ENCODE data around the gene DNAJC21. TPM values are rescaled to one million over a fixed set of nuclear protein-coding genes. Genes with fewer than 3 reads are reported as not detected.

The DNAJC21 gene
- total RNA-seq, 3 donors from 2014 or later (not counting 1 experiment from before 2014, with no cell fraction given): 46.8 to 57.9 (median 56.1) TPM

DNA sequence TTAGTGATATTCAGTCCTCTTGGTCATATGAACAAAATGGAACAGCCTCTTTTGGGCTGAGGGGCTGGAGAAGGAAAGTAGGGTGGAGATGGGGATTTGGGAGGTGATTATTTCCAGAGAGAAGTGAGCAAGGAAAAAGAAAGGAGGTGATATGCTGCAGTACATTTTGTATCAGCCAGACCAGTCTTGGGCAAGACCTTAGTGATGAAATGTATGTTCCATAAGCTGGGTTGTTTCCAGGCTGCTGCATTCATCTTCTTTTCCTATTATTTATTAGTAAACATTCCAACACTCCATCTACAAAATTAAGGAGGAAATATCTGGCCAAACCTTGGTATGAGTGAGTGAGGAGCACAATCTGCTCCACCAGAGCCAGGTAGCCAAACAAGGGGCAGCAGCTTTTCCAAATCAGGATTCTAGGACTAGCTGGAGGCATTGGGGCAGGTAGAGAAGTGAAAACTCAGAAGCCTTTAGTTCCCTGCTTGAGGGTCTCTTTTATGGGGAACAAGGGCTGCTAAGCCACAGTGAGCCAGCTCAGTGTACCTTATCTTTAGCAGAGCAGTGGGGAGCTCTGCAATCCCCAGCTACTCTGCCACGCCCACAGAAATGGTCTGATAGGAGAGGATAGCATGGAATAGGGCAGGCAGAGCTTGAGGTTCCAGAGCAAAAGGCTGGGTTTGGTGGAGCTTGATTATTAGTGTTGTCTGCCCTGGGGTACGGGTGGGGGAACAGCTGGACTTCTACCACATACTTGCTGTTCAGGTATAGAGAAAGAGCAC is 33.5 kb upstream of the DNAJC21 start:
- H3K27me3 Mint-ChIP-seq (ENCODE audit: low read depth in 2 of 2): no peaks in the 10 kb centered on the region
- no peak overlapping the region for H3K27ac Mint-ChIP-seq
- intact Hi-C loops (cut with micrococcal nuclease): no loop called here
- Histone ChIP-seq H3K27me3 (ENCODE audit: control insufficient read depth, insufficient read depth, low read length) (no peaks in the 10 kb centered on the region), H3K9me3 (ENCODE audit: control insufficient read depth, insufficient read depth, low read length) (no peaks in the 10 kb centered on the region), H3K4me1 (ENCODE audit: control insufficient read depth, insufficient read depth, low read length) (no peaks in the 10 kb centered on the region), H3K4me3 (ENCODE audit: low read length) (no peak overlapping the region), H3K36me3 (ENCODE audit: control insufficient read depth, insufficient read depth, low read length) (no peaks in the 10 kb centered on the region), H3K27ac (ENCODE audit: low read length) (no peak overlapping the region)
- ATAC-seq: no peak
- WGBS (ENCODE audit: insufficient coverage): 85% methylated on average over 2 of the region's 2 CpGs
- no peaks in the 10 kb centered on the region for H3K36me3 Mint-ChIP-seq
- no peaks in the 10 kb centered on the region for H3K9me3 Mint-ChIP-seq
- DNase-seq: no peak
- TF ChIP-seq, protein P1, sequence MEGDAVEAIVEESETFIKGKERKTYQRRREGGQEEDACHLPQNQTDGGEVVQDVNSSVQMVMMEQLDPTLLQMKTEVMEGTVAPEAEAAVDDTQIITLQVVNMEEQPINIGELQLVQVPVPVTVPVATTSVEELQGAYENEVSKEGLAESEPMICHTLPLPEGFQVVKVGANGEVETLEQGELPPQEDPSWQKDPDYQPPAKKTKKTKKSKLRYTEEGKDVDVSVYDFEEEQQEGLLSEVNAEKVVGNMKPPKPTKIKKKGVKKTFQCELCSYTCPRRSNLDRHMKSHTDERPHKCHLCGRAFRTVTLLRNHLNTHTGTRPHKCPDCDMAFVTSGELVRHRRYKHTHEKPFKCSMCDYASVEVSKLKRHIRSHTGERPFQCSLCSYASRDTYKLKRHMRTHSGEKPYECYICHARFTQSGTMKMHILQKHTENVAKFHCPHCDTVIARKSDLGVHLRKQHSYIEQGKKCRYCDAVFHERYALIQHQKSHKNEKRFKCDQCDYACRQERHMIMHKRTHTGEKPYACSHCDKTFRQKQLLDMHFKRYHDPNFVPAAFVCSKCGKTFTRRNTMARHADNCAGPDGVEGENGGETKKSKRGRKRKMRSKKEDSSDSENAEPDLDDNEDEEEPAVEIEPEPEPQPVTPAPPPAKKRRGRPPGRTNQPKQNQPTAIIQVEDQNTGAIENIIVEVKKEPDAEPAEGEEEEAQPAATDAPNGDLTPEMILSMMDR (IDR thresholded peaks at IDR 0.05): no peak
- no peak overlapping the region for H3K4me3 Mint-ChIP-seq
- H3K4me1 Mint-ChIP-seq: no peaks in the 10 kb centered on the region

DNA sequence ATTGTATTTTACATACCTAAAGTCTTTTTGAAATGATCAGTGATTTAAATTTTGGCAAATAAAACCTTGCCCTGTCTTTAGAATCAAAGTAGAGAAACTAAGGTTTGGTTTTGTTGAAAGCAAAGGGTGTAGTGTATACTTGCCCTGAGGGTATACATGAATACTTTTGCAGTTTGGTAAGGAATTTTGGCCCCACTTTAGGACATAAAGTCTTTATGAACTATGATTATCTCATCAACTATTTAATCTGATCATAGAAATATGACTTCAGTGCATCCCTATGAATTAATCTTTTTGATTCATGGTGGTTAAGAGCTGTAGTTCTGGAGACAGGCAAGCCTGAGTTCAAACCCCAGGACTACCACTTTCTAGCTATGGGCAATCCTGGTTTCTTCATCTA is 31.7 kb upstream of the DNAJC21 start:
- Histone ChIP-seq H3K27me3 (ENCODE audit: control insufficient read depth, insufficient read depth, low read length) (no peaks in the 10 kb centered on the region), H3K36me3 (ENCODE audit: control insufficient read depth, insufficient read depth, low read length) (no peaks in the 10 kb centered on the region), H3K4me3 (ENCODE audit: low read length) (no peak overlapping the region), H3K27ac (ENCODE audit: low read length) (no peak overlapping the region), H3K9me3 (ENCODE audit: control insufficient read depth, insufficient read depth, low read length) (no peaks in the 10 kb centered on the region), H3K4me1 (ENCODE audit: control insufficient read depth, insufficient read depth, low read length) (no peaks in the 10 kb centered on the region)
- no peak for ATAC-seq
- Mint-ChIP-seq H3K27me3 (ENCODE audit: low read depth in 2 of 2) (no peaks in the 10 kb centered on the region), H3K27ac (no peak overlapping the region), H3K36me3 (no peaks in the 10 kb centered on the region), H3K4me1 (no peaks in the 10 kb centered on the region), H3K4me3 (no peak overlapping the region), H3K9me3 (no peaks in the 10 kb centered on the region)
- no peak for DNase-seq
- TF ChIP-seq, protein P1 (IDR thresholded peaks at IDR 0.05): no peak
- intact Hi-C loops (cut with micrococcal nuclease): loop anchor here (1.0 kb wide), 3 partner anchors 374 to 423 kb away; no protein-coding TSS in a partner anchor

DNA sequence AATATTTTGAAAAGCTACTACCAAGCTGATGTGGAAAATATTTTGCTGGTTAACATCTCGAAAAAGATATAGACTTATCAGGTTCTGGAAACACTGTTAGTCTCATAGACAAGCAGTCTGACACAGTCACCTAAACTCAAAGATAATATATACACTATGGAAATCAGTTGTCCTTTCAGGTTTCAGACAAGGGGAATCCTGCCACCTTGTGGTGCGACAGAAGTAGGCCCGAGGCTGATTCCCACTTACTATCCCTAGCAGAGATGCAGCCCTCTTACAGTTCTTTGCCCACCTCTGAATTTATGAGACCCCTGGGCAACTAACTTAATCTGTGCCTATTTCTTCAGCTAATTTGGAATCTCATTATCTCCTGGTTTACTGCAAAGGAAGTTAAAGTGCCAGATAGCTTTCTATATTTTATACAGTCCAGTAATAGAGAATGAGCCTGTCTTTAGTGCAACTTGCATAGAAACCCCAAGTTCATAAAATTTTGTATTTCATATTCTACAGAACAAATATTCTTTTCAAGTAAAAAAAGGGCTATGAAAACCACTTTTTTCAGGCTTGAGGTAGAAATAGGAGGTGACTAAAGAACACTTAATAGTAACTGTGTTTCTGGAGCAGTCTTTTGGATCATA is 31.0 kb upstream of the DNAJC21 start:
- ATAC-seq (peak; percentile 70 to 86 (median 80)), DNase-seq (peak; percentile 45 to 80)
- no peak overlapping the region for H3K4me3 Mint-ChIP-seq

More for the DNA sequence above, 31.0 kb upstream of the DNAJC21 start:
- no peaks in the 10 kb centered on the region for H3K36me3 Mint-ChIP-seq
- H3K27me3 Mint-ChIP-seq (ENCODE audit: low read depth in 2 of 2): no peaks in the 10 kb centered on the region
- 2% methylated on average over 2 of the region's 3 CpGs for WGBS (ENCODE audit: insufficient coverage)
- H3K9me3 Mint-ChIP-seq: no peaks in the 10 kb centered on the region
- H3K27ac Mint-ChIP-seq: no peak overlapping the region
- Histone ChIP-seq H3K27ac (ENCODE audit: low read length) (no peak overlapping the region), H3K4me3 (ENCODE audit: low read length) (no peak overlapping the region), H3K27me3 (ENCODE audit: control insufficient read depth, insufficient read depth, low read length) (no peaks in the 10 kb centered on the region), H3K36me3 (ENCODE audit: control insufficient read depth, insufficient read depth, low read length) (no peaks in the 10 kb centered on the region), H3K9me3 (ENCODE audit: control insufficient read depth, insufficient read depth, low read length) (no peaks in the 10 kb centered on the region), H3K4me1 (ENCODE audit: control insufficient read depth, insufficient read depth, low read length) (no peaks in the 10 kb centered on the region)
- TF ChIP-seq, protein P1 (IDR thresholded peaks at IDR 0.05): peak; percentile 80
- intact Hi-C loops (cut with micrococcal nuclease): loop anchor here (1.0 kb wide), 3 partner anchors 375 to 424 kb away; no protein-coding TSS in a partner anchor
- no peaks in the 10 kb centered on the region for H3K4me1 Mint-ChIP-seq
